ENCODE results near the gene ARHGAP42.
A peak's percentile ranks its signal among the peaks of the same experiment; 100 is the strongest.
"Not testable (repeated sequence)": the region's sequence is repeated elsewhere in the genome, so short reads cannot be mapped to it uniquely, and the experiment has no call there.

ARHGAP42 gene

DNA sequence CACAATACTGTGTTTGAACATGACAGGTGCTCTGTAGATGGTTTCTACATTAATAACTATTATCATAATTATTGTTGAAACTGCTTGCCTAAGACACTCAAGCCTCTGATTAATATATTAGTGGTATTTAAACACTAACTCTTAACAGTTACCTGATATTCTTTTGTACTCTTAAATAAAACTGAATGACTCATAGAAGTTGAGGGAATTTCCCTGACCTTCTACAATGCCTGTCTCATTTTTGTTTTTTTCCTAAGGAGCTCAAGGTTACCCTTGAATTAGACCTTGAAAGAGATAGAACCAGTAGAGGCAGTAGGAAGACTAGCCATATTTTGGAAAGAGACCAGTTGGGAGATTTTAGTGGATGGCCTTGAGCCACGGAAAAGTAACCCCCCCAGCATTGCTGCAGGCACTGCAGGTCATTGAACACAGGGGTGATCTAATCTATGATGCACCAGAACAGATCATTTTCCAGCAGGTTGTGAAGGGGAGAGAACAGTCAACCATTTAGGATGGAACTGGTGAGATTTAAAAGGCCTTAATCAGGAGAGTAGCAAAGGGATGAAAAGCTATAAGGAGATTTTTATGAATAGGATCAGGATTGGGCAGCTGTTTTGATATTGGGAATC is 294.2 kb downstream of the ARHGAP42 start:
- no peak overlapping the region for H3K27ac ChIP-seq
- DNase-seq (ENCODE audit: low read depth, low spot score): no peak

DNA sequence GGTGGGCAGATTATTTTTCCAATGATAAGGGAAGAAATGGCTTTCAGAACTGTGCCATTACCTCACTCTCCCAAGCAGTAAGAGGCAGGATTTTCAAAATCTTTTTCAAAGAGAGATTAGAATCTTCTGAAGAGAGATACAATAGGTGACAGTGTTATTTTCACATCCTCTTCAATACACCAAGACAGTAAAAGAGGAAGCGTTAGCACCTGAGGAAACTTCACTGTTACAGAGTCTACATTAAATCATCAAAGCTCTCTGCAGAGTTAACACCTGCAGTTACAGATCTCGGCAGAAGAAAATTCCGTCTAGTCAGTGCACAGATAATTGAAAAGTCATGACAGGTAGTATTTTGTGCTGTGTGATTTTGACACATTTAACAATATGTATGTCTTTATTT is 297.6 kb downstream of the ARHGAP42 start:
- H3K27ac ChIP-seq: no peak overlapping the region
- no peak for DNase-seq (ENCODE audit: low read depth, low spot score)

DNA sequence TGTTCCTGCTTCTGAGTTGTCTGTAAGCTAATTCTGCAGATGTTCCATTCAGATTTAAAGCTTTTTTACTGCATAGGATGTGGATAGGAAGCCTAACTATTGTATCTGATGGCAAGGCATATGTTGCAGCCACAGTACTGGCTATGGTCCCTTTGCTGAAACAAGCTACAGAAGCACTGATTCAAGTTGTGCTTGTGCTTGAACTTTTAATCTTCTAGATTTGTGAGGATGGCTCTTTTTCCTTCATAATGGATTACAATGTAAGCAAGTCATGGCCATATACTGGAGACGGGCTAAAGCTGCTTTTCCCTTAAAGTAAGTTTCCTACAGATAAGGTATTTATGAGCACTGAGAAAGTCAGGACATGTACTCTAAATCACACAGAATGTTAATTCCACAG is 303.8 kb downstream of the ARHGAP42 start:
- no peak for DNase-seq (ENCODE audit: low read depth, low spot score)
- peak overlapping the region; percentile 24 for H3K27ac ChIP-seq

DNA sequence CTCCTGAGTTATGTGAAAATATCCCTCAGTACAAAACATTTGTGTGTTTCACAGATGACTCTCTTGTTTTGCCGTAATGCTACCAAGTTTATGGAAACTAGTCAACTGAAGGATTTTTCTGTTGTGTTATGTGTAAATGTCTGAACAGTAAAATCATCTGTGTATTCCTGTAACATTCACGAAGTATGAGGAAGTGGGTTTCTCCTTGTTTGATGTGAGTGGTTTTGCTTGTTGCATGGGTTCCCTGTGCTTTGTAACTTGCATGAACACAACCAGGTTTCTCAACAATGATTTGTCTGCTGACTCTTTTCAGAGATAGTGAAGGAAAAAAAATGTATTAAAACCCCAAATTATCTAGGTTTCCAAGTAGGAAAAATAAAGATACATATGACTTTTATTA is 304.5 kb downstream of the ARHGAP42 start:
- peak overlapping the region; percentile 24 for H3K27ac ChIP-seq
- peak; percentile 72 for DNase-seq (ENCODE audit: low read depth, low spot score)

DNA sequence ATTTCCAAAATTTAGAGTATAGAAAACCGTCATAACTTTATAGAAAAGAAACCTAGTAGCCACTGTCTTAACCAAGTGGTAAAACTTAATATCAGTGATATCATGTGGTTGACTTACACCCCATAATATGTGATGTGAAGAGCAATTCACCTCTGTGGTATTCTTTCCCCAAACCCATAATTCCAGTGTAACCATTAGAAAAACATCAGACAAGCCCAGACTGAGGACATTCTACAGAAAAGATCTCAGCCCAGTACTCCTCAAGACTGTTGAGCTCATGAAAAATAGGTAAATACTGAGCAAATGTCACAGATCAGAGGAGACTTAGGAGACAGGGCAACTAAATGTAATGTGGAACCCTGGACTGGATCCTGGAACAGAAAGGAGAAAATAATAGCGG is 307.9 kb downstream of the ARHGAP42 start:
- DNase-seq (ENCODE audit: low read depth, low spot score): peak; percentile 36

DNA sequence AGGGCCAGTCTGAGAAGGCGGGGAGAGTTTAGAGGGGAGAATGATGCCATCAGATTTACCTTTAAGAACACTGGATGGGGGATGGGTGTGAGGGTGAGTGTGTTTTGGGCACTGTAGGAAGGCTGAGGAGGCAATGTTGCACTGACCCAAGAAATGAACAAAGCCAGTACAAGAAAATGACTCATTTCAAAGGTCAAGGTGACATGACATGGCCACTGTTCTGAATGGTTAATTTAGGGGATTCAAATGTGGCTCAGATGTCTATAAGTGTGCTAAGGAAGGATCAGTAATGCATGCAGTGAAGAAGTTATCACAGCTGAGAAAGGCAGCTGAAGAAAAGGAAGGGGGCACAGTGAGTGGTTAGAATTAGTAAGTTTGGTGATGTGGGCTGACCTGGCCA is 312.7 kb downstream of the ARHGAP42 start:
- no peak for DNase-seq (ENCODE audit: low read depth, low spot score)
- H3K27ac ChIP-seq: no peak overlapping the region

More for the DNA sequence above, 307.9 kb downstream of the ARHGAP42 start:
- H3K27ac ChIP-seq: peak overlapping the region; percentile 24

DNA sequence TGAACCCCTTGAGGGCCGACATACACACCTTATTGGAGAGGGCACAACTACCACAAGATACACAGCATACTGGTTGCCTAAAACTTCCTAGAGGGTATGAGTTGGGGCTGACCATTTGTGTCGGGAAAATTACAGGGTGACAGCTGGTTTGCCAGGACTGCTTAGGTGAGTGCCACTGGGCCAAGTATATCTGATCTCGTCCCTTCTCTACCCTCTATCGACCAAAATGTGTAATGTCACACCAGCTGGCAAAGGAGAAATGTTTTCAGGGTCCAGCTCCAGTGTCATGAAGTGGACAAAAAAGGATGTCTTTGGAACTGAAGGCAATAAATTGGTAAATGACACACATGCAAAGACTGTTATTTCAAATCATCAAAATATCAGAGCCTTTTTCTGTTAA is 316.4 kb downstream of the ARHGAP42 start:
- no peak overlapping the region for H3K27ac ChIP-seq
- no peak for DNase-seq (ENCODE audit: low read depth, low spot score)

DNA sequence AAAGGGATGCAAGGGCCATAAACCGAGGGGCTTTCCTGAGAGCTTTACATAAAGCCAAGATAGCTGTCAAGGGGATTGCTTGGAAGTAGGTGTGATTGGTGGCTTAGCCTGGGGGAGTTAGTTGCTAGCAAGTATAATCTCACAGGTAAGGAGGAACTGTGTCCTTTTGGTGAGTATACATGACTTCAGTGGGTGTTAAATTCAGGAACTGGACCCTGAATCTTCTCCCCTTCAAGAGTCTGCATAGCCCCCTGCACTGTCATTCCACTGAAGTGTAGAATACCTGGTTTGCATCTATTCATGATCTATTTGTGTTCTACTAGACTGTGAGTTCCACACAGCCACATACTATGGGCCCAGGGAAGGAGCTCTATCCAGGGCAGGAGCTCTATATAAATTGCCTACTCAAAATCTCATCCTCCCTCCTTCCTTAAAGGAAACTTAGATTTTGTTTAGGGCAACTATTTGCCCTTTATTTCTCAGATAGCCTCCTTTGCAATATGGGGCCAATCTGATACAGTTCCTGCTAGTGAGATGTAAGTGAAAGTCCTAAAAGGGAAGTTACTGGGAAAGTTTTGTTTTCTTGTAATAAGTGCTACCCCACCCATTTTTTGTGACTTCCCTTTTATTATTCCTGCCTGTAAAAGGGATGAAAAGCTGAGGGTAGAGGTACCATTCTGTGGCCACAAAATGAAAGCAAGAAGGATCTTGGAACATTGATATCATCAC is 322.0 kb downstream of the ARHGAP42 start:
- DNase-seq (ENCODE audit: low read depth, low spot score): no peak
- no peak overlapping the region for H3K27ac ChIP-seq

DNA sequence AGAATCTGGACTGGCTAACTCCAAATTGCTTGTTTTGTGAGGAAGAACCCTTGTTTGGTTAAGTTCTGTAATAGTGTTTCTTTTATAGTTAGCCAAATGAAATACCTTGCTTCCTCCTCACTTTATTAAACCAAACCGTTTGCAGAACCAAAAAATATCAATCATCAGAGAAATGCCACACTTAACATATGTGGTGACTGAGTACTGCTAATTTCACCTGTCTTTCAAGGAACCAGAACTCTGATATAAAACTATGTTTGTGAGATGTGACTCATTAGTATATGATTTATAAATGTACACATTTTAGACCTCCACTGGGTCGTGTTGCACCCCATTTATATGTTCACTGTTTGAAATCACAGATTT is 322.6 kb downstream of the ARHGAP42 start:
- no peak overlapping the region for H3K27ac ChIP-seq
- DNase-seq (ENCODE audit: low read depth, low spot score): no peak

DNA sequence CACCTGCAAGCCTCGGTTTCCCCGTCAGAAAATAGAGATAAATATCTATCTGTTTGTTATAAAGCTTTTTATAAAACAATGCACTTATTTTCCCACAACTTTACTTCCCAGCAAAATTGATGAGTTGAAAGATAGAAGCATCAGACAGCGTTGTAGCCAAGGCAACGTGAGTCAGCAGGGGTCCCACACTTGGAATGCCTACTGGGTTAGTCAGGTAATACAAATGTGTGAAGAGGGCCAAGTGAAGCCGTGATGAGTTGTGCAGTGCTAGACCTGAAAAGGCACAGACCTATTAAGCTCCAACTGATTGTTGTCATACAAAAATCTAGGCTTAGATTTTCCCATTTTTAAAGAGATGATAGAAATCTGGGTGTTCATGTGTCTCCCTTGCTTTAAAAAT is 323.8 kb downstream of the ARHGAP42 start:
- H3K27ac ChIP-seq: no peak overlapping the region

DNA sequence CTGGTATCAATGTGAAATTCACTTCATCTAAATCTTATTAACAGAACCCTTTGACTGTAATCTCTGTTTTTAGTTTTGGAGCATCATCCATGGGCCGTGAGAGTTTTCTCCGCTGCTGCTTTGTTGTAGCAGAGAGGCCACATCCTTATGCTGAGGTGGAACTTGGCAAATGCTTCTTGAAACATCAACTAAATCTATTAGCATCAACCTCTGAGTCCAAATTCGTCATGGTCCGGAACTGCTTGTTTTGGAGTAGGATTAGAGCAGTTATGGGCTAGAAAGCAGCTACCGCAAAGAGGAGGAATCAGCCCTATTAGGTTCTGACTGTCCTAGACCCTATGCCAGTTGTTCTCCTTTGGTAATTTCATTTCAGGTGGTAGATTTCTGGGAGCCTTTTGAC is 324.8 kb downstream of the ARHGAP42 start:
- H3K27ac ChIP-seq: no peak overlapping the region
- DNase-seq (ENCODE audit: low read depth, low spot score): no peak

More for the DNA sequence above, 323.8 kb downstream of the ARHGAP42 start:
- DNase-seq (ENCODE audit: low read depth, low spot score): no peak

DNA sequence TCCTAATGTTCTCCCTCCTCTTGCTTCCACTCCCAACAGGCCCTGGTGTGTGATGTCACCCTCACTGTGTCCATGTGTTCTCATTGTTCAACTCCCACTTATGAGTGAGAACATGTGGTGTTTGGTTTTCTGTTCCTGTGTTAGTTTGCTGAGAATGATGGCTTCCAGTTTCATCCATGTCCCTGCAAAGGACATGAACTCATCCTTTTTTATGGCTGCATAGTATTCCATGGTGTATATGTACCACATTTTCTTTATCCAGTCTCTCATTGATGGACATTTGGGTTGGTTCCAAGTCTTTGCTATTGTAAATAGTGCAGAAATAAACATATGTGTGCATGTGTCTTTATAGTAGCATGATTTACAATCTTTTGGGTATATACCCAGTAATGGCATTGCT is 326.6 kb downstream of the ARHGAP42 start:
- not testable (repeated sequence) for H3K27ac ChIP-seq; DNase-seq (ENCODE audit: low read depth, low spot score)

DNA sequence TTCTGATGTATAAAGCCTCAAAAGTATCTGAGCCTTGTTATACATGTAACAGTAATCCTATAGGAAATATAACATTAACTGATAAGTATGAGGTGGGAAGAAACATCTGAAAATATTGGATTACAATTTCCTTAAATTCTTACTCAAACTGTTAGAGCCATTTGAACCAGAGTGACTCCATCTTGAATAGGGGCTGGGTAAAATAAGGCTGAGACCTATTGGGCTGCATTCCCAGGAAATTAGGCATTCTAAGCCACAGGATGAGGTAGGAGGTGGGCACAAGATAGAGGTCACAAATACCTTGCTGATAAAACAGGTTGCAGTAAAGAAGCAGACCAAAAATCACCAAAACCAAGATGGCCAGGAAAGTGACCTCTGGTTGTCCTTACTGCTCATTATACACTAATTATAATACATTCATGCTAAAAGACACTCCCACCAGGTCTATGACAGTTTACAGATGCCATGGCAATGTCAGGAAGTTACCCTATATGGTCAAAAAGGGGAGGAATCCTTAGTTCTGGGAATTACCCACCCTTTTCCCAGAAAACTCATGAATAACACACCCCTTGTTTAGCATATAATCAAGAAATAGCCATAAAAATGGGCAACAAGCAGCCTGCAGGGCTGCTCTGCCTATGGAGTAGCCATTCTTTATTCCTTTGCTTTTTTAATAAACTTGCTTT is 327.7 kb downstream of the ARHGAP42 start:
- DNase-seq (ENCODE audit: low read depth, low spot score): no peak
- H3K27ac ChIP-seq: no peak overlapping the region

DNA sequence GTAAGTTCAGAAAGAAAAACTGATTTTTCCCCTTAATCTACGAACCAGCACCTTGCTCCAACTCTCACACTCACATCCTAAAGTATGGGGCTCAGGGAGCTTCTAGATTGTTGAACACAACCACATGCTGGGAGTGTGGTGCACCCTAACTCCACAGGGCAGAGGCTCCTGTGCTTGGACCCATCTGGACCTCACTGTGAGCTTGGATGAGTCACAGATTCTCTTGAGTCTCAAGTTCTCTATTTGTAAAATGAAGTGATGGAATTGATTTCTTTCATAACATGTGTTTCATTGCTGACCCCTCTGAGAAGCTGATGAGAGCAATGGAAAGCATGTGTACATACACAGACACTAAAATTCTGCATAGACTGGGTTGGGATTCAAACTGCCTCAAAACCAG is 332.8 kb downstream of the ARHGAP42 start:
- DNase-seq (ENCODE audit: low read depth, low spot score): no peak

DNA sequence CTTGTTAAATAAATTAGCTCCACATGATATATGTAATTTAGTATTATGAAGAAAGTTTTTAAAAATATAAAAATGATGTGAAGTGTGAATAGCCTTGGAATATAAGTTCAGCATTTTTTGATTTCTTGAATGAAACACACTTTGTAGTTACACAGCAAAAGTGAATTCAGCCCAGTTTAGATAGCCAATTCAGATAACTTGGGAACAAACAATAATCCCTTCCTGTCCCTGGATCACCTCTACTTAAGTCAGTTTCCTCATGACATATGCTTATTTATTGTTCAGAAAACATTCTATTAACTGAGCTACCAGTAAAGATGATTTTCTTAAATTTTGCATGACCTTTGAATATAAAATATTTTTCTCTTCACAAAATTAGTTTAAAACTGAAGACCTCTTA is 335.2 kb downstream of the ARHGAP42 start:
- no peak overlapping the region for H3K27ac ChIP-seq
- DNase-seq (ENCODE audit: low read depth, low spot score): no peak

More for the DNA sequence above, 332.8 kb downstream of the ARHGAP42 start:
- H3K27ac ChIP-seq: no peak overlapping the region

DNA sequence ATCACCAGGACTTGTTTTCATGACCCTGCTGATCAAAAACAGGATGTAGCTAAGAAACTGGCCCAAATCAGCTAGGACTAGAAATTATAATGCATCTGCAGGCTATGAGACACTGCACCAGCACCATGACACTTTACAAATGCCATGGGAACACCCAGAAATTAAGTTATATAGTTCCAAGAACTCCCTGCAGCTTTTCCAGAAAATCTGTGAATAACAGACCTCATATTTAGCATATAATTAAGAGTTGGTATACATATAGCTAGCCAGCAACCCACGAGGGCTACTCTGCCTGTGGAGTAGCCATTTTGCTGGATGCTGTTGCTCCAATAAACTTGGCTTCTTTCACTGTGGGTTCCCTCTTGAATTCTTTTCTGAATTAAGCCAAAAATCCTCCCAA is 341.6 kb downstream of the ARHGAP42 start:
- H3K27ac ChIP-seq: no peak overlapping the region
- DNase-seq (ENCODE audit: low read depth, low spot score): no peak

DNA sequence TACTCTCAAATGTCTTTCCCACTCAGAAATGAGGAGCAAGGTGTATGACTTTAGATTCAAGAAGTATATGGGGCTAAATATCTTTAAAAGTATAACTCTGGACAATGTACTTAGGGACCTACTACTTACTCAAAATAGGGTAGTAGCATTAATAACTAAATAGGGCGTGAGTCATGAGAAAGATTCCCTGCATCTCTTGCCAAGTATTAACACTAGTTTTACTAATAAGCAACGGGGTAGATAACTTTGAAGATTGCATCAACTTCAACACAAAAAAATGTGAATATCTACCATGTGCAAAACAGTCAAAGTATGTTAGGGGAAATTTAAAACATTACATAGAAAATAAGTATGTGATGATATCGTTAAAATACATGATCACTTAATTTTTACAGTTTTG is 342.9 kb downstream of the ARHGAP42 start:
- H3K27ac ChIP-seq: no peak overlapping the region
- no peak for DNase-seq (ENCODE audit: low read depth, low spot score)

DNA sequence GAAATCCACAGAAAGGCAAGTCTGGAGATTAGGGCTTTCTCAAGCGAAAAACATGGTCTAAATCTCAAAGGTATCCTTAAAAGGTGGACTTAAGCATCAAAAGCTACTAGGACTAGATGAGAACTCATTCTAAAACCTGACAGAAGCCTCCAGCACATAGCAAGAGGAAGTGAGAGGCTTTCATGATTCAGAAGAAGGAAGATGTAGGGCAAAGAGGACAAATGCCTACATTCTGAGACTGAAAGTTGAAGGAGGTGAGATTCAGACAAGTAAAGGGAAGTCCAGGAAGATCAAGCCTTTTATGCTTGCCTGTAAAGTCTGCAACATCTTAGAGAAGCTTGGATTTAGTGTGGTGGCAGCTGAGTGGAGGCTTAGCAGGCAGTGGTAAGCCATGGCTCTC is 343.6 kb downstream of the ARHGAP42 start:
- no peak overlapping the region for H3K27ac ChIP-seq
- DNase-seq (ENCODE audit: low read depth, low spot score): no peak

DNA sequence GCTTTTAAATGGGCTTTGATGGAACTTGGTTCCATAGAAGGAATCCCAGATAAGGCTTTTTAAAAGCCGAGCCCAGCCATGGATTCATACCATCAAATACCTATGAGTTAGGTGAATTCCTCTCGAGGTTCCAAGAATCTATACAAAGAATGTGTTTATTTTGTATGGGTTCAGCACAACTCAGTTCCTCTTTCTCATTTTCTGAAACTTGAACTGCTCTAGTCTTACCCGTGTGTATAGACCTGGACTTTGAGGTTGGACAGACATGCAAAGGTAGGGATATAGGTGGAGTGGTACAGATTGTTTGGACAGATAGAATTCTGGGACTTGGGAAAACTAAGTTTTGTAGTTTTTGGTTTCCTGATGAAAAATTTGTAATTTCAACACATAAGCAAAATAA is 344.6 kb downstream of the ARHGAP42 start:
- no peak for DNase-seq (ENCODE audit: low read depth, low spot score)
- H3K27ac ChIP-seq: no peak overlapping the region

DNA sequence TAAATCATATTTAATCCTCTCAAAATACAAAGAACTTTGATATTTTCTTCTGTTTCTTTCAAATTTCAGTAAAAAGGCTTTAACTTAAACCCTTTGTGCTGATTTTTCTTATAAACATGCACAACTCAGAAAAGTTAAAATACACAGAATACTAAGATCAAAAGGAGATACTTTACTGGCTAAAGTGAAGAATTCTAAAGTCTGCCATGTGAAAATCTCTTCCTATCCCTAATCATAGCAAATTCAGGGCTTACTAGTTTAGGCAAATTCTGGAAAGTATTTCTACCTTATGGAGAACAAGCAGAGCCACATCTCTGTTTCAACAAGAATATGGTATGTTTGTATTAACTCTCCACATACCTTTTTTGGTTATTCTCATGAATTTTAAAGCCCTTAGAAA is 345.9 kb downstream of the ARHGAP42 start:
- DNase-seq (ENCODE audit: low read depth, low spot score): no peak
- no peak overlapping the region for H3K27ac ChIP-seq

DNA sequence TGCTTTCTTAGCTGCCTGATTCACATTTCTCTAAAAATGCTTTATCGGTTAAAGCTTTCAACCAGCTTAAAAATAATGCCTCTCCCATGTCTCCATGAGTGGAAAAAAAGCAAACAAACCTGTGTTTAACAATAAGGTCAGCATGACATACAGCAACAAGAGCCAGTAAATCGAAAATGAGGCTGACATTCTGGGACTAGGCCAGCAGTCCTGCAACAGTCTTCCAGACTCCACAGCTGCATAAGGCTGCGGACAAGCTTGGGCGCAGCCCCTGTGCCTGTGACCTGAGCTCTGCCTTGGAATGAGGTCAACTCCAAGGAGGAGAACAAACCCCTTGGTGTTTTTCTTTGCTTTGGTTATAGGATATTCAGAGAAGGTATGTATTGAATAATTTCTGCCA is 347.0 kb downstream of the ARHGAP42 start:
- DNase-seq (ENCODE audit: low read depth, low spot score): no peak
- no peak overlapping the region for H3K27ac ChIP-seq

DNA sequence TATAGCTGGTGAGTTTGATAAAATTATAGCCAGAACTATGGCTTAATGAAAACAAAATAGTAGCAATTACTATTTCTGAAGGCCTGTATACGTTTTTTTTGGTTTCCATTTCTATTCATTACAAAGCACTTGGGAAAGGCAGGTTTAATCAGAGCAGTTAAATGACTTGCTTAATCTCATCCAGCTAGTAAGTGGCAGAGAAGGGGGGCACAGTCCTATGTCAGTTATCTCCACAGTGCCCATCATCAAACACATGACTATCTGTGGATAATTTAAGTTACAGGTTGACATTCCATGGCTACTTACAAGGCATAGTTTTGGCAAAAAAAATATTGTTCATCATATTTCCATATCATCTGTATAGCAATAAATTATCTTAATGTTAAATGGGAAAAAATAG is 348.8 kb downstream of the ARHGAP42 start:
- DNase-seq (ENCODE audit: low read depth, low spot score): no peak
- H3K27ac ChIP-seq: no peak overlapping the region

Measured in epithelial cell of prostate (primary cell).